Testis (tissue), 3 donors: ENCODE results near the gene CTSE. TPM values are rescaled to one million over a fixed set of nuclear protein-coding genes. Genes with fewer than 3 reads are reported as not detected.

Source experiments
- DNase-seq: peaks from one replicate; pipeline ENCODE4 v3.0.0-alpha.2; 2019
- H3K27ac ChIP-seq, 2 donors: fragments of 200-600 bp; sonication (generic); one replicate each; pipeline ENCODE4 v1.5.1; 2019
- H3K27me3 ChIP-seq: fragments of 200-600 bp; sonication (generic); one replicate; pipeline ENCODE4 v1.5.1; 2019
- H3K36me3 ChIP-seq: fragments of 200-600 bp; sonication (generic); one replicate; pipeline ENCODE4 v1.5.1; 2017; ENCODE audit warnings: low read depth; ENCODE audit errors: missing control alignments
- H3K4me1 ChIP-seq: fragments of 200-600 bp; sonication (generic); one replicate; pipeline ENCODE4 v1.5.1; 2019
- H3K4me3 ChIP-seq, 2 donors: fragments of 200-600 bp; sonication (generic); one replicate each; pipeline ENCODE4 v1.5.1; 2017 to 2019
- H3K9me3 ChIP-seq: fragments of 200-600 bp; sonication (generic); one replicate; pipeline ENCODE4 v1.5.1; 2017
- POLR2A ChIP-seq: fragments of 450-650 bp; IDR thresholded peaks from one replicate; pipeline ENCODE4 v1.6.1; 2017; ENCODE audit warnings: antibody characterized with exemption, mild to moderate bottlenecking, moderate library complexity
- WGBS, 2 donors: methylation state at CpG; one replicate each; pipeline ENCODE4 v1.1.5; 2018; 5-methylcytosine and 5-hydroxymethylcytosine counted together
- intact Hi-C: fragments of 100-400 bp; cut with DNase I; formaldehyde crosslinking; loops from one replicate; pipeline ENCODE4 v1.15.1; 2023; ENCODE audit warnings: low total_unique reads
- polyA plus RNA-seq: library from polyadenylated mRNA; stranded (reverse); fragments of 350-450 nt; fragmentation: Illumina TruSeq; extraction: RNeasy Lipid Tissue Mini Kit (QIAGEN cat#74804); gene quantifications from one replicate; pipeline ENCODE4 v1.2.3, GENCODE V29; 2014; ENCODE audit warnings: low read depth, low replicate concordance; ENCODE audit not compliant: insufficient read depth
- total RNA-seq, 2 donors: library from RNA; depleted of rRNA; stranded (reverse); fragments of >200 nt; gene quantifications; one replicate each; pipeline ENCODE4 v1.2.3, GENCODE V29; 2016
- TF ChIP-seq, protein P1 (sequence below), 3 experiments: fragments of 450-650 bp in 2 of 3; fragments of 200-600 bp in 1 of 3; sonication (generic) in 1 of 3; IDR thresholded peaks; one replicate each; pipeline ENCODE4 v1.5.1; 2016 to 2019; ENCODE audit warnings: antibody characterized with exemption in 3 of 3, mild to moderate bottlenecking in 2 of 3, moderate library complexity in 1 of 3

The CTSE gene
- total and polyA plus RNA-seq, 3 donors from 2014 or later, result 0.16 to 0.98 TPM; not detected in 1

DNA sequence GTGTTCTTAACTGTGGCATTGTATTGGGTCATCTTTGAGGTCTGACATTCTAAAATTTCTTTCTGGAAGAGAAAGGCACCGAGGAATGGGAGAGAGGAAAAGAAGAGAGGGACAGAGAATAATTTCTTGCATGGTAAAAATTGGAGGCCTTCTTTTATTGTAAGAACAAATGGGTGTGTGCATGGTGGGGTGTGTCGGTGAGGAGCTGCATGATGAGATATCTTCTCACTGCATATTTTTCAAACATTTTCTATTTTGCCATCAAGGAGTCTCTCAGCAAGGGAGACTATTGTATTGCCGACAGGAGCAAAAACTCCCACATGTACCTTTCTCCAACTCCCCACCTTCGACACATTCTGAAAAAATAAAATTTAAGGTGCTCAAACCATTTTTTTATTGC, 6.5 kb upstream of the CTSE start:
- Histone ChIP-seq H3K4me3 (no peak overlapping the region), H3K27me3 (no peaks in the 10 kb centered on the region), H3K27ac (no peak overlapping the region), H3K9me3 (no peaks in the 10 kb centered on the region), H3K36me3 (no peaks in the 10 kb centered on the region), H3K4me1 (peaks cover 10% of the 10 kb centered on the region)
- DNase-seq, result no peak
- TF ChIP-seq POLR2A, result no peak
- TF ChIP-seq, protein P1, sequence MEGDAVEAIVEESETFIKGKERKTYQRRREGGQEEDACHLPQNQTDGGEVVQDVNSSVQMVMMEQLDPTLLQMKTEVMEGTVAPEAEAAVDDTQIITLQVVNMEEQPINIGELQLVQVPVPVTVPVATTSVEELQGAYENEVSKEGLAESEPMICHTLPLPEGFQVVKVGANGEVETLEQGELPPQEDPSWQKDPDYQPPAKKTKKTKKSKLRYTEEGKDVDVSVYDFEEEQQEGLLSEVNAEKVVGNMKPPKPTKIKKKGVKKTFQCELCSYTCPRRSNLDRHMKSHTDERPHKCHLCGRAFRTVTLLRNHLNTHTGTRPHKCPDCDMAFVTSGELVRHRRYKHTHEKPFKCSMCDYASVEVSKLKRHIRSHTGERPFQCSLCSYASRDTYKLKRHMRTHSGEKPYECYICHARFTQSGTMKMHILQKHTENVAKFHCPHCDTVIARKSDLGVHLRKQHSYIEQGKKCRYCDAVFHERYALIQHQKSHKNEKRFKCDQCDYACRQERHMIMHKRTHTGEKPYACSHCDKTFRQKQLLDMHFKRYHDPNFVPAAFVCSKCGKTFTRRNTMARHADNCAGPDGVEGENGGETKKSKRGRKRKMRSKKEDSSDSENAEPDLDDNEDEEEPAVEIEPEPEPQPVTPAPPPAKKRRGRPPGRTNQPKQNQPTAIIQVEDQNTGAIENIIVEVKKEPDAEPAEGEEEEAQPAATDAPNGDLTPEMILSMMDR (IDR thresholded peaks at IDR 0.05), result no peak
- intact Hi-C loops, result no loop called here
- 67 to 81% methylated on average over 4 of the region's 4 CpGs for WGBS, 2 donors

DNA sequence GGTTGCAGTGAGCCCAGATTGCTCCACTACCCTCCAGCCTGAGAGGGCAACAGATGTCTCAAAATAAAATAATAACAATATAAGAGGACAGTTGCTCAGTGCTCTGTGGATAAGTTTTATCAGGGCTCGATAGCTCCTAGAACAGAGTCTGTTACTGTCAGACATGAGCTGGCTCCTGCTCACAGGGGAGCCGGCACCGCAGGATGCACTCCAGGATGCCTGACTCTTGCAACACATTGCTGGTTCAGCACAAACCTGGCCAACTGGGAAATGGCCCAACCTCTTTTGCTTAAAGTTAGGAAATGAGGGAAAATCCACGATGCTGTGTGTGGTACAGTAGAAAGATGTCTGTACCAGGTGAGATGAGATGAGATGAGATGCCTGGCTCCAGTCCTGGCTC, 5.8 kb upstream of the CTSE start:
- Histone ChIP-seq H3K27ac (no peak overlapping the region), H3K9me3 (no peaks in the 10 kb centered on the region), H3K4me3 (no peak overlapping the region), H3K27me3 (no peaks in the 10 kb centered on the region), H3K36me3 (no peaks in the 10 kb centered on the region), H3K4me1 (peaks cover 10% of the 10 kb centered on the region)
- intact Hi-C loops, result no loop called here
- TF ChIP-seq, protein P1 (IDR thresholded peaks at IDR 0.05), result no peak
- TF ChIP-seq POLR2A, result no peak
- peak; percentile 63 for DNase-seq
- 29 to 31% methylated on average over 4 of the region's 4 CpGs for whole genome bisulfite sequencing, 2 donors

DNA sequence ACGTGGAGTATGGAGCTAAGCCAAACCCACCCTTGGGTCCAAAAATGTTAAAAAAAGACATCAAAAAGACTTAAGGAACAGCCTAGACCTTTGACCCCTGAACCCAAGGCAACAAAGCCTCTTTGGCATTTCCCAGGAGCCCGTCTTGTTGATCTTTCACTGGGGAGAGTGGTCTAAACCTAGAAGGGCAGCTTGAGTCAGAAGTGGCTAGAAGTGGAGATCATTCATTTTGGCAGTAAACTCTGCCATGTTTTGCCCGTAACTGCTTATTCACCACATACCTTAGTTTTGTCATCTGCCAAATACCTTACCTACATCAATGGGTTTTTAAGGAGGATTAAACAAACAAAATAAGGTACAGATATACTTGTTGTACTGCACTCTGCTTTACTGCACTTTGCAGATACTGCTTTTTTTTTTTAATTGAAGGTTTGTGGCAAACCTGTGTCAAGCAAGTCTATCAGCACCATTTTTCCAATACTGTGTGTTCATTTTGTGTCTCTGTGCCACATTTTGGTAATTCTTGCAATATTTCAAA, 1.7 kb upstream of the CTSE start:
- H3K9me3 ChIP-seq, result no peaks in the 10 kb centered on the region
- TF ChIP-seq, protein P1 (IDR thresholded peaks at IDR 0.05), result no peak
- TF ChIP-seq POLR2A, result no peak
- H3K4me3 ChIP-seq, result no peak overlapping the region
- no peak overlapping the region for H3K27ac ChIP-seq
- intact Hi-C loops, result no loop called here
- 88 to 97% methylated on average over 3 of the region's 3 CpGs for WGBS, 2 donors
- H3K4me1 ChIP-seq, result no peaks in the 10 kb centered on the region
- no peaks in the 10 kb centered on the region for H3K36me3 ChIP-seq
- no peak for DNase-seq
- H3K27me3 ChIP-seq, result no peaks in the 10 kb centered on the region

DNA sequence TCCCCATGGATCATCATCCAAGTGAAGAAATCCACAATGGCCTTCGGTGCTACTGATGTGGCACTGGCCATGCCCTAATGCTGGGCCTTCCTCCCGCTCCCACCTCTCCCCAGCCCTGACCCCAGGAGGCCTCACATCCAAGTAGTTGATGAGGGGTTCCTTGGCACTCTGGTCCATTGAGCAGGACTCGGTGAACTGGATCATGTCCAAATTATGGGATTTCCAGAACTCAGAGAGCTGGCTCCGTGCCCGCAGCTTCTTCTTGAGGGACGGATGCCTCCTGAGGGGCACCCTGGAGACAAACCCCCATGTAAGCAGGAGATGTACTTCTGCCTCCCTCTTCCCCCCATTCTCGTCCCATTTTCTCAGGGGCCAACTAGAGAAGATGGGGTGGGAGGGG, 929 bp downstream of the CTSE start:
- intact Hi-C loops, result no loop called here
- no peak overlapping the region for H3K27ac ChIP-seq

More for the DNA sequence above, 929 bp downstream of the CTSE start:
- Histone ChIP-seq H3K9me3 (no peaks in the 10 kb centered on the region), H3K36me3 (no peaks in the 10 kb centered on the region), H3K4me1 (no peaks in the 10 kb centered on the region), H3K27me3 (no peaks in the 10 kb centered on the region), H3K4me3 (no peak overlapping the region)
- TF ChIP-seq, protein P1 (IDR thresholded peaks at IDR 0.05), result no peak
- TF ChIP-seq POLR2A, result no peak
- no peak for DNase-seq
- 90 to 100% methylated on average over 4 to 7 of the region's 7 CpGs for WGBS, 2 donors
